A549 (cell line): ENCODE measurements around the gene UNC79. TPM values are rescaled to one million over a fixed set of nuclear protein-coding genes. Genes with fewer than 3 reads are reported as not detected.

Experiments
- ATAC-seq, 2 experiments: fragments of 200-7000 bp in 1 of 2; fragments of >200 bp in 1 of 2; cut with Nextera tagmentation in 1 of 2; cut with Tn5 transposase in 1 of 2; 3 replicates each; pipeline versions ENCODE4 v1.8.0 to v1.9.1; 2018 to 2020; ENCODE audit warnings: mild to moderate bottlenecking in 1 of 2, moderate library complexity in 1 of 2
- CTCF ChIA-PET: fragments of 300-600 bp; sonication (Branson Sonifier 250); formaldehyde crosslinking; extraction: SDS; loops from one replicate; lab custom pipeline; 2021; ENCODE audit warnings: antibody characterized with exemption, inconsistent platforms; lab: Yijun Ruan, JAX
- POLR2A ChIA-PET: fragments of 350-600 bp; formaldehyde crosslinking; extraction: SDS; loops from one replicate; lab custom pipeline; 2021; ENCODE audit warnings: antibody characterized with exemption, inconsistent platforms; lab: Yijun Ruan, JAX
- DNase-seq, 2 experiments: peaks; one replicate each; pipeline versions ENCODE4 v3.0.0 to v3.0.0-alpha.2; 2011 to 2016; ENCODE audit warnings: low read depth in 1 of 2, low spot score in 1 of 2
- FAIRE-seq: peaks from 2 replicates; lab custom pipeline; 2011; peaks lifted over from hg19 to GRCh38; lab: Jason Lieb, UNC
- H3K27ac ChIP-seq, 2 experiments: fragments of >200 bp; sonication (Bioruptor Twin); formaldehyde crosslinking; 3 replicates each; pipeline ENCODE4 v1.5.1; 2016 to 2017
- H3K4me1 ChIP-seq: fragments of >200 bp; sonication (Bioruptor Twin); formaldehyde crosslinking; 3 replicates; pipeline ENCODE4 v1.6.1; 2016
- H3K4me2 ChIP-seq: fragments of >200 bp; sonication (Bioruptor Twin); formaldehyde crosslinking; 3 replicates; pipeline ENCODE4 v1.6.1; 2016
- H3K4me3 ChIP-seq: fragments of >200 bp; sonication (Bioruptor Twin); formaldehyde crosslinking; 3 replicates; pipeline ENCODE4 v1.5.1; 2016
- H3K9me3 ChIP-seq: fragments of >200 bp; sonication (Bioruptor Twin); formaldehyde crosslinking; 3 replicates; pipeline ENCODE4 v1.6.1; 2016
- ATOH8 ChIP-seq: fragments of 250-450 bp; sonication (Bioruptor Pico); IDR thresholded peaks from 2 replicates; pipeline ENCODE4 v1.5.0; 2020; ENCODE audit warnings: low read depth, mild to moderate bottlenecking, moderate library complexity
- BCL3 ChIP-seq: fragments of >200 bp; sonication (Bioruptor Twin); formaldehyde crosslinking; IDR thresholded peaks from 3 replicates; pipeline ENCODE4 v1.6.1; 2016
- CBX2 ChIP-seq: fragments of 200-600 bp; sonication (generic); IDR thresholded peaks from 2 replicates; pipeline ENCODE4 v1.6.1; 2016; ENCODE audit warnings: low read depth, mild to moderate bottlenecking, borderline replicate concordance
- CHD2 ChIP-seq: fragments of 150-350 bp; IDR thresholded peaks from 2 replicates; pipeline ENCODE4 v1.6.1; 2014; ENCODE audit warnings: low read length; ENCODE audit not compliant: partially characterized antibody
- E2F6 ChIP-seq: IDR thresholded peaks from 2 replicates; pipeline ENCODE4 v1.6.1; 2012; ENCODE audit warnings: low read depth, borderline replicate concordance
- ELK1 ChIP-seq: fragments of 150-350 bp; IDR thresholded peaks from 2 replicates; pipeline ENCODE4 v1.6.1; 2014; ENCODE audit warnings: low read depth, mild to moderate bottlenecking, low read length
- FOXS1 ChIP-seq: fragments of 250-450 bp; sonication (Bioruptor Pico); IDR thresholded peaks from 2 replicates; pipeline ENCODE4 v1.5.0; 2020; ENCODE audit warnings: mild to moderate bottlenecking, moderate library complexity
- GATA3 ChIP-seq: IDR thresholded peaks from 2 replicates; pipeline ENCODE4 v1.6.1; 2012; ENCODE audit warnings: borderline replicate concordance
- HMGXB4 ChIP-seq: fragments of 250-450 bp; sonication (Bioruptor Pico); IDR thresholded peaks from 2 replicates; pipeline ENCODE4 v1.5.0; 2021; ENCODE audit warnings: mild to moderate bottlenecking, moderate library complexity, borderline replicate concordance
- HOXB5 ChIP-seq: fragments of 250-450 bp; sonication (Bioruptor Pico); IDR thresholded peaks from 2 replicates; pipeline ENCODE4 v1.5.0; 2020; ENCODE audit warnings: mild to moderate bottlenecking, moderate library complexity
- JUN ChIP-seq, 2 experiments: fragments of >200 bp; sonication (Bioruptor Twin); formaldehyde crosslinking; IDR thresholded peaks; 2 replicates in 1 of 2; 3 replicates in 1 of 2; pipeline ENCODE4 v1.6.1; 2016 to 2017
- KDM1A ChIP-seq: fragments of 200-600 bp; sonication (generic); IDR thresholded peaks from 2 replicates; pipeline ENCODE4 v1.6.1; 2016; ENCODE audit warnings: low read depth, mild to moderate bottlenecking
- NFE2L2 ChIP-seq: fragments of 150-350 bp; conservative IDR thresholded peaks from 2 replicates; pipeline ENCODE4 v1.6.1; 2014; ENCODE audit warnings: low read length
- PBX3 ChIP-seq: IDR thresholded peaks from 2 replicates; pipeline ENCODE4 v1.6.1; 2012
- RCOR1 ChIP-seq: fragments of 150-350 bp; IDR thresholded peaks from 2 replicates; pipeline ENCODE4 v1.6.1; 2014; ENCODE audit warnings: antibody characterized with exemption, low read length, low read depth
- SMC3 ChIP-seq: fragments of >200 bp; sonication (Bioruptor Twin); formaldehyde crosslinking; IDR thresholded peaks from 3 replicates; pipeline ENCODE4 v1.6.1; 2018; ENCODE audit warnings: inconsistent platforms
- ZC3H11A ChIP-seq: fragments of 450-650 bp; IDR thresholded peaks from 2 replicates; pipeline ENCODE4 v1.6.1; 2014; ENCODE audit warnings: antibody characterized with exemption, mild to moderate bottlenecking
- ZNF302 ChIP-seq: fragments of 250-450 bp; sonication (Bioruptor Pico); IDR thresholded peaks from 2 replicates; pipeline ENCODE4 v1.9.0; 2021; ENCODE audit warnings: inconsistent platforms, mild to moderate bottlenecking, moderate library complexity
- ZSCAN20 ChIP-seq: fragments of 250-450 bp; sonication (Bioruptor Pico); IDR thresholded peaks from 2 replicates; pipeline ENCODE4 v1.8.0; 2022; ENCODE audit warnings: mild to moderate bottlenecking, moderate library complexity
- WGBS: methylation state at CpG from one replicate; pipeline ENCODE4 v1.1.6; 2017; ENCODE audit errors: missing lambda C conversion rate; 5-methylcytosine and 5-hydroxymethylcytosine counted together
- polyA plus RNA-seq, 4 experiments: library from polyadenylated mRNA; depleted of rRNA in 3 of 4; stranded (reverse); fragments of >200 nt; fragmentation: RNase III in 1 of 4; extraction: RNeasy Plus Mini Kit Qiagen cat#74134 plus additional on column Dnase treatment in 1 of 4; gene quantifications; 2 replicates in 3 of 4; 3 replicates in 1 of 4; pipeline ENCODE4 v1.2.3, GENCODE V29; 2011 to 2017

The UNC79 gene
- polyA plus RNA-seq, 2 of the 4 experiments (the other 2 are of a cell fraction) = 0.01 TPM

- TF ChIP-seq KDM1A = no peak
- TF ChIP-seq FOXS1 (CRISPR knock-in tag) = no peak
- TF ChIP-seq CHD2 = no peak
- no peak for TF ChIP-seq ZC3H11A
- no peak for TF ChIP-seq E2F6
- no peak for TF ChIP-seq NFE2L2
- TF ChIP-seq RCOR1 = no peak
- TF ChIP-seq ZSCAN20 (CRISPR knock-in tag) = no peak
- no peak for TF ChIP-seq CBX2
Measured at GRCh38 chr14:93737634-93738033, 306.9 kb downstream of the UNC79 start (continued).

GRCh38 chr14:93741556-93742230 is 311.0 kb downstream of the UNC79 start:
- CTCF ChIA-PET = interaction anchor here (1.8 kb wide), 1 partner anchor 9 kb away, joined by 5 read pairs; no protein-coding TSS in a partner anchor
- POLR2A ChIA-PET = no interaction called here
- ATAC-seq (no peak), DNase-seq (no peak), FAIRE-seq (no peak)
- TF ChIP-seq ELK1 (no peak), BCL3 (no peak), GATA3 (no peak), FOXS1 (CRISPR knock-in tag) (no peak), ATOH8 (CRISPR knock-in tag) (no peak), SMC3 (no peak), KDM1A (no peak), ZNF302 (no peak), PBX3 (no peak), HMGXB4 (CRISPR knock-in tag) (no peak), JUN (IDR thresholded peaks at IDR 0.05) (no peak), HOXB5 (no peak)
- Histone ChIP-seq H3K9me3 (no peaks in the 10 kb centered on the region), H3K4me1 (no peaks in the 10 kb centered on the region), H3K4me2 (no peak overlapping the region), H3K4me3 (no peak overlapping the region), H3K27ac (no peak overlapping the region)
- 46% methylated on average over 12 of the region's 12 CpGs for WGBS
